WTC11 (cell line): ENCODE results near the gene OXER1. TPM values are rescaled to one million over a fixed set of nuclear protein-coding genes. Genes with fewer than 3 reads are reported as not detected.

ENCODE experiments used
- ATAC-seq: fragments of 200-7000 bp; cut with Tn5 transposase; 2 replicates; pipeline ENCODE4 v1.10.0; 2021; ENCODE audit warnings: mild to moderate bottlenecking, moderate library complexity
- CTCF ChIA-PET: fragments of 300-600 bp; sonication (Branson Sonifier 250); formaldehyde crosslinking; loops from one replicate; lab custom pipeline; 2021; ENCODE audit warnings: antibody characterized with exemption; lab: Charles Lee
- POLR2A ChIA-PET: fragments of 350-600 bp; sonication (Branson Sonifier 250); formaldehyde crosslinking; loops from one replicate; lab custom pipeline; 2021; ENCODE audit warnings: antibody characterized with exemption; lab: Charles Lee
- DNase-seq: peaks from one replicate; pipeline ENCODE4 v3.0.0; 2021; ENCODE audit warnings: low spot score
- H3K27ac Mint-ChIP-seq: 2 replicates; pipeline ENCODE4 v1.8.0; 2021; ENCODE audit warnings: mixed read lengths
- H3K27me3 Mint-ChIP-seq: 2 replicates; pipeline ENCODE4 v1.8.0; 2021; ENCODE audit warnings: low read depth, mild to moderate bottlenecking, moderate library complexity, mixed read lengths
- H3K36me3 Mint-ChIP-seq: 2 replicates; pipeline ENCODE4 v1.8.0; 2021; ENCODE audit warnings: mixed read lengths
- H3K4me1 Mint-ChIP-seq: 2 replicates; pipeline ENCODE4 v1.8.0; 2022; ENCODE audit warnings: mixed read lengths
- H3K4me3 Mint-ChIP-seq: 2 replicates; pipeline ENCODE4 v1.8.0; 2021; ENCODE audit warnings: mild to moderate bottlenecking, moderate library complexity, mixed read lengths
- H3K9me3 Mint-ChIP-seq: 2 replicates; pipeline ENCODE4 v1.8.0; 2021; ENCODE audit warnings: mixed read lengths
- AFF4 ChIP-seq: sonication (generic); formaldehyde crosslinking; IDR thresholded peaks from 2 replicates; pipeline ENCODE4 v1.8.1; 2023; ENCODE audit warnings: mild to moderate bottlenecking, missing genetic modification reagents, borderline replicate concordance
- ATF1 ChIP-seq: sonication (generic); formaldehyde crosslinking; IDR thresholded peaks from 2 replicates; pipeline ENCODE4 v1.8.1; 2023; ENCODE audit warnings: mild to moderate bottlenecking, moderate library complexity, missing genetic modification reagents
- EMX1 ChIP-seq: fragments of 250-450 bp; sonication (Bioruptor Pico); IDR thresholded peaks from 2 replicates; pipeline ENCODE4 v1.8.0; 2021; ENCODE audit warnings: mild to moderate bottlenecking
- ETV6 ChIP-seq: sonication (generic); formaldehyde crosslinking; IDR thresholded peaks from 2 replicates; pipeline ENCODE4 v1.8.1; 2022; ENCODE audit warnings: mild to moderate bottlenecking, missing genetic modification reagents
- FOXJ3 ChIP-seq: sonication (generic); formaldehyde crosslinking; IDR thresholded peaks from 2 replicates; pipeline ENCODE4 v1.9.0; 2021; ENCODE audit warnings: missing genetic modification reagents, mild to moderate bottlenecking, borderline replicate concordance
- FOXP1 ChIP-seq: sonication (generic); formaldehyde crosslinking; IDR thresholded peaks from 2 replicates; pipeline ENCODE4 v1.8.0; 2022; ENCODE audit warnings: missing genetic modification reagents, mild to moderate bottlenecking, moderate library complexity, borderline replicate concordance
- GRHL2 ChIP-seq: fragments of 250-450 bp; sonication (Bioruptor Pico); IDR thresholded peaks from 2 replicates; pipeline ENCODE4 v1.8.0; 2022; ENCODE audit warnings: mild to moderate bottlenecking, moderate library complexity; ENCODE audit not compliant: insufficient replicate concordance, severe bottlenecking
- IRF2 ChIP-seq: sonication (generic); formaldehyde crosslinking; IDR thresholded peaks from 2 replicates; pipeline ENCODE4 v1.8.0; 2022; ENCODE audit warnings: low read depth, missing genetic modification reagents, borderline replicate concordance
- JAZF1 ChIP-seq: fragments of 250-450 bp; sonication (Bioruptor Pico); IDR thresholded peaks from 2 replicates; pipeline ENCODE4 v1.9.0; 2021; ENCODE audit warnings: moderate library complexity, mild to moderate bottlenecking, inconsistent platforms
- JUN ChIP-seq: sonication (generic); formaldehyde crosslinking; IDR thresholded peaks from 2 replicates; pipeline ENCODE4 v1.8.0; 2023; ENCODE audit warnings: mild to moderate bottlenecking, missing genetic modification reagents
- NFATC4 ChIP-seq: fragments of 250-450 bp; sonication (Bioruptor Pico); IDR thresholded peaks from 2 replicates; pipeline ENCODE4 v1.9.0; 2021; ENCODE audit warnings: mild to moderate bottlenecking
- NFE2L1 ChIP-seq: sonication (generic); formaldehyde crosslinking; IDR thresholded peaks from 2 replicates; pipeline ENCODE4 v1.8.1; 2023; ENCODE audit warnings: missing genetic modification reagents
- NR3C1 ChIP-seq: sonication (generic); formaldehyde crosslinking; conservative IDR thresholded peaks from 2 replicates; pipeline ENCODE4 v1.8.1; 2023; ENCODE audit warnings: low read depth, mild to moderate bottlenecking, missing genetic modification reagents
- PREB ChIP-seq: sonication (generic); formaldehyde crosslinking; IDR thresholded peaks from 2 replicates; pipeline ENCODE4 v1.8.1; 2022; ENCODE audit warnings: mild to moderate bottlenecking, missing genetic modification reagents, moderate library complexity, borderline replicate concordance
- TCF7 ChIP-seq: sonication (generic); formaldehyde crosslinking; IDR thresholded peaks from 2 replicates; pipeline ENCODE4 v1.8.0; 2022; ENCODE audit warnings: mild to moderate bottlenecking, low read depth, missing genetic modification reagents, moderate library complexity
- TEAD1 ChIP-seq: sonication (generic); formaldehyde crosslinking; IDR thresholded peaks from 2 replicates; pipeline ENCODE4 v1.8.0; 2022; ENCODE audit warnings: mild to moderate bottlenecking, missing genetic modification reagents
- ZNF317 ChIP-seq: sonication (generic); formaldehyde crosslinking; IDR thresholded peaks from 2 replicates; pipeline ENCODE4 v1.8.1; 2023; ENCODE audit warnings: low read depth, mild to moderate bottlenecking, moderate library complexity, missing genetic modification reagents, borderline replicate concordance
- ZNF396 ChIP-seq: fragments of 250-450 bp; sonication (Bioruptor Pico); IDR thresholded peaks from 2 replicates; pipeline ENCODE4 v1.8.0; 2021; ENCODE audit warnings: mild to moderate bottlenecking, moderate library complexity, borderline replicate concordance
- ZNF423 ChIP-seq: fragments of 250-450 bp; sonication (Bioruptor Pico); IDR thresholded peaks from 2 replicates; pipeline ENCODE4 v2.1.2; 2022; ENCODE audit warnings: mild to moderate bottlenecking, moderate library complexity
- ZNF671 ChIP-seq: fragments of 250-450 bp; sonication (Bioruptor Pico); IDR thresholded peaks from 2 replicates; pipeline ENCODE4 v1.8.0; 2021; ENCODE audit warnings: mild to moderate bottlenecking
- total RNA-seq: library from RNA; stranded (reverse); gene quantifications from 3 replicates; pipeline ENCODE4 v1.2.3, GENCODE V29; 2021
- TF ChIP-seq, protein P1 (sequence below): sonication (generic); formaldehyde crosslinking; IDR thresholded peaks from 2 replicates; pipeline ENCODE4 v1.8.1; 2022; ENCODE audit warnings: mild to moderate bottlenecking, moderate library complexity, missing genetic modification reagents
- TF ChIP-seq, protein P2 (sequence below): sonication (generic); formaldehyde crosslinking; IDR thresholded peaks from 2 replicates; pipeline ENCODE4 v1.8.0; 2022; ENCODE audit warnings: mild to moderate bottlenecking, missing genetic modification reagents
- TF ChIP-seq, protein P3 (sequence below): sonication (generic); formaldehyde crosslinking; conservative IDR thresholded peaks from 2 replicates; pipeline ENCODE4 v1.8.1; 2022; ENCODE audit warnings: mild to moderate bottlenecking, missing genetic modification reagents
- TF ChIP-seq, protein P4 (sequence below): fragments of 250-450 bp; sonication (Bioruptor Pico); IDR thresholded peaks from 2 replicates; pipeline ENCODE4 v2.1.2; 2022; ENCODE audit warnings: mild to moderate bottlenecking, moderate library complexity
- TF ChIP-seq, protein P5 (sequence below): sonication (generic); formaldehyde crosslinking; IDR thresholded peaks from 2 replicates; pipeline ENCODE4 v1.8.1; 2023; ENCODE audit warnings: mild to moderate bottlenecking, missing genetic modification reagents

OXER1 gene
- total RNA-seq, 1 experiment from 2014 or later, result 2.6 TPM

DNA sequence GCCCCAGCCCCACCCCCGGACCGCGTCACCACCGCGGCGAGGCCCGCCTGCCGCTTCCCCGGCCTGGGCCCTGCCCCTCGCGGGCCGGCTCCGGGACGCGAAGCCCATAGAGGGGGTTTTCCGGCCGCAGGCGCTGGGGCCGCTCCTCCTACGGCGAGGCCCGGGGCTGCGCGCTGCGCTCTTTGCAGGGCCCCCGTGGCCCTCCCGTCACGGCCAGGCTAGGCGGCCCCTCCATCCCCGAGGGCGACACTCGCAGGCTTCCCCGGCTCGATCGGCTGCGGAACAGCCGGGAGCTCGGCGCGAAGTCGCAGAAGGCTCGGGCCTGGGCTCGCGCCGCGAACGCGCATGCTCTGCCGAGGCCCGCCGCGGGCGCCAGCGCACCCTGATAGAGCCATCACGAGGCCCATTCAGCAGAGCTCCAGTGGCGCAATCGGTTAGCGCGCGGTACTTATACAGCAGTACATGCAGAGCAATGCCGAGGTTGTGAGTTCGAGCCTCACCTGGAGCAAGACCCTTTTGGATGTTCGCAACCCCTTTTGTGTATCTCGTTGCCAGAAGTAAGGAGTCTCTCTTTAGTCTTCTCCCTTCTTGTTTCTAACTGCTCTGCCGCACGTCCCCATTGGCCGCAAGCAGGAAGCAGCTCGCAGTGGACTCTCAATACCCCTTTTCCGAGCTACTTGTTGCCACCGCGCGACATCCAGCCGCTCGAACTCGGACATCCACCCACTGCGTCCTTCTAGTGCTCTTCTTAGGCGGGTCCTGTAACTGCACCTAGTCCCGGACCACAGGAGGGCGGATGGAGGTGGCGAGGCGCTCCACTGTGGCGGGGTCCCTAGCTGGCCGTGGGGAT is 46.4 kb upstream of the OXER1 start:
- H3K4me3 Mint-ChIP-seq, result peak overlapping the region; percentile 96
- H3K9me3 Mint-ChIP-seq, result peaks cover 16% of the 10 kb centered on the region
- CTCF ChIA-PET, result interaction anchor here (0.6 to 5.4 kb wide), 16 partner anchors 10 to 957 kb away, joined by 3 to 70 read pairs (median 3); partner anchors contain the start of gene HAAO
- H3K36me3 Mint-ChIP-seq, result peaks cover 13% of the 10 kb centered on the region
- ATAC-seq (peak; percentile 73), DNase-seq (peak; percentile 93)
- H3K4me1 Mint-ChIP-seq, result peaks cover 15% of the 10 kb centered on the region
- peak overlapping the region; percentile 97 for H3K27ac Mint-ChIP-seq
- H3K27me3 Mint-ChIP-seq, result peaks cover 8% of the 10 kb centered on the region
- POLR2A ChIA-PET, result interaction anchor here (0.6 to 2.5 kb wide), 4 partner anchors 10 to 104 kb away, joined by 3 to 15 read pairs (median 4); no protein-coding TSS in a partner anchor
- peak; percentile 50; the same call in 1 of the 2 replicates for TF ChIP-seq JUN (CRISPR knock-in tag)
- peak; percentile 65; the same call in 1 of the 2 replicates for TF ChIP-seq ETV6 (CRISPR knock-in tag)
- no peak for TF ChIP-seq NR3C1 (CRISPR knock-in tag)
- no peak for TF ChIP-seq ZNF671 (CRISPR knock-in tag)
- TF ChIP-seq, protein P1, sequence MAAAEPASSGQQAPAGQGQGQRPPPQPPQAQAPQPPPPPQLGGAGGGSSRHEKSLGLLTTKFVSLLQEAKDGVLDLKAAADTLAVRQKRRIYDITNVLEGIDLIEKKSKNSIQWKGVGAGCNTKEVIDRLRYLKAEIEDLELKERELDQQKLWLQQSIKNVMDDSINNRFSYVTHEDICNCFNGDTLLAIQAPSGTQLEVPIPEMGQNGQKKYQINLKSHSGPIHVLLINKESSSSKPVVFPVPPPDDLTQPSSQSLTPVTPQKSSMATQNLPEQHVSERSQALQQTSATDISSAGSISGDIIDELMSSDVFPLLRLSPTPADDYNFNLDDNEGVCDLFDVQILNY (CRISPR knock-in tag), result peak; percentile 69; the same call in 1 of the 2 replicates
- 0 out of 2 replicates have a peak, but pooled peaks have one; percentile 75 for TF ChIP-seq PREB (CRISPR knock-in tag)
- no peak for TF ChIP-seq TCF7 (CRISPR knock-in tag)
- TF ChIP-seq EMX1 (CRISPR knock-in tag), result no peak
- 0 out of 2 replicates have a peak, but pooled peaks have one; percentile 44 for TF ChIP-seq NFE2L1
- peak; percentile 85; the same call in 1 of the 2 replicates for TF ChIP-seq FOXP1 (CRISPR knock-in tag)
- no peak for TF ChIP-seq ZNF317 (CRISPR knock-in tag)
- TF ChIP-seq ZNF396 (CRISPR knock-in tag), result no peak
- TF ChIP-seq, protein P2, sequence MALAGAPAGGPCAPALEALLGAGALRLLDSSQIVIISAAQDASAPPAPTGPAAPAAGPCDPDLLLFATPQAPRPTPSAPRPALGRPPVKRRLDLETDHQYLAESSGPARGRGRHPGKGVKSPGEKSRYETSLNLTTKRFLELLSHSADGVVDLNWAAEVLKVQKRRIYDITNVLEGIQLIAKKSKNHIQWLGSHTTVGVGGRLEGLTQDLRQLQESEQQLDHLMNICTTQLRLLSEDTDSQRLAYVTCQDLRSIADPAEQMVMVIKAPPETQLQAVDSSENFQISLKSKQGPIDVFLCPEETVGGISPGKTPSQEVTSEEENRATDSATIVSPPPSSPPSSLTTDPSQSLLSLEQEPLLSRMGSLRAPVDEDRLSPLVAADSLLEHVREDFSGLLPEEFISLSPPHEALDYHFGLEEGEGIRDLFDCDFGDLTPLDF (CRISPR knock-in tag), result no peak
- TF ChIP-seq, protein P3, sequence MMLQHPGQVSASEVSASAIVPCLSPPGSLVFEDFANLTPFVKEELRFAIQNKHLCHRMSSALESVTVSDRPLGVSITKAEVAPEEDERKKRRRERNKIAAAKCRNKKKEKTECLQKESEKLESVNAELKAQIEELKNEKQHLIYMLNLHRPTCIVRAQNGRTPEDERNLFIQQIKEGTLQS, result no peak; the same call in 1 of the 2 replicates
- TF ChIP-seq, protein P4, sequence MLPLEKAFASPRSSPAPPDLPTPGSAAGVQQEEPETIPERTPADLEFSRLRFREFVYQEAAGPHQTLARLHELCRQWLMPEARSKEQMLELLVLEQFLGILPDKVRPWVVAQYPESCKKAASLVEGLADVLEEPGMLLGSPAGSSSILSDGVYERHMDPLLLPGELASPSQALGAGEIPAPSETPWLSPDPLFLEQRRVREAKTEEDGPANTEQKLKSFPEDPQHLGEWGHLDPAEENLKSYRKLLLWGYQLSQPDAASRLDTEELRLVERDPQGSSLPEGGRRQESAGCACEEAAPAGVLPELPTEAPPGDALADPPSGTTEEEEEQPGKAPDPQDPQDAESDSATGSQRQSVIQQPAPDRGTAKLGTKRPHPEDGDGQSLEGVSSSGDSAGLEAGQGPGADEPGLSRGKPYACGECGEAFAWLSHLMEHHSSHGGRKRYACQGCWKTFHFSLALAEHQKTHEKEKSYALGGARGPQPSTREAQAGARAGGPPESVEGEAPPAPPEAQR (CRISPR knock-in tag), result no peak
- TF ChIP-seq, protein P5, sequence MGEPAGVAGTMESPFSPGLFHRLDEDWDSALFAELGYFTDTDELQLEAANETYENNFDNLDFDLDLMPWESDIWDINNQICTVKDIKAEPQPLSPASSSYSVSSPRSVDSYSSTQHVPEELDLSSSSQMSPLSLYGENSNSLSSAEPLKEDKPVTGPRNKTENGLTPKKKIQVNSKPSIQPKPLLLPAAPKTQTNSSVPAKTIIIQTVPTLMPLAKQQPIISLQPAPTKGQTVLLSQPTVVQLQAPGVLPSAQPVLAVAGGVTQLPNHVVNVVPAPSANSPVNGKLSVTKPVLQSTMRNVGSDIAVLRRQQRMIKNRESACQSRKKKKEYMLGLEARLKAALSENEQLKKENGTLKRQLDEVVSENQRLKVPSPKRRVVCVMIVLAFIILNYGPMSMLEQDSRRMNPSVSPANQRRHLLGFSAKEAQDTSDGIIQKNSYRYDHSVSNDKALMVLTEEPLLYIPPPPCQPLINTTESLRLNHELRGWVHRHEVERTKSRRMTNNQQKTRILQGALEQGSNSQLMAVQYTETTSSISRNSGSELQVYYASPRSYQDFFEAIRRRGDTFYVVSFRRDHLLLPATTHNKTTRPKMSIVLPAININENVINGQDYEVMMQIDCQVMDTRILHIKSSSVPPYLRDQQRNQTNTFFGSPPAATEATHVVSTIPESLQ, result no peak
- no peak for TF ChIP-seq AFF4 (CRISPR knock-in tag)
- TF ChIP-seq ZNF423 (CRISPR knock-in tag), result no peak
- TF ChIP-seq FOXJ3 (CRISPR knock-in tag), result no peak
- TF ChIP-seq ATF1 (CRISPR knock-in tag), result peak; percentile 31; the same call in 1 of the 2 replicates
- TF ChIP-seq TEAD1, result no peak; the same call in 1 of the 2 replicates
- TF ChIP-seq GRHL2 (CRISPR knock-in tag), result no peak
- no peak for TF ChIP-seq NFATC4 (CRISPR knock-in tag)
- TF ChIP-seq IRF2 (CRISPR knock-in tag), result no peak
- TF ChIP-seq JAZF1 (CRISPR knock-in tag), result no peak
